ENCODE measurements around the gene CD93.

The CD93 gene

GRCh38 chr20:23071398-23071797, 14.7 kb downstream of the CD93 start:
- ATAC-seq, result no peak
- TF ChIP-seq ZNF70 (CRISPR knock-in tag; IDR thresholded peaks at IDR 0.05), result no peak
- no peak for TF ChIP-seq ISL1 (CRISPR knock-in tag; IDR thresholded peaks at IDR 0.05)
- no peak for TF ChIP-seq PPARA (CRISPR knock-in tag; IDR thresholded peaks at IDR 0.05; ENCODE audit: borderline replicate concordance)
- no peak for TF ChIP-seq ZC3H10 (CRISPR knock-in tag; IDR thresholded peaks at IDR 0.05)
- no peak for TF ChIP-seq CREB5 (CRISPR knock-in tag; IDR thresholded peaks at IDR 0.05; ENCODE audit: low read depth)

GRCh38 chr20:23069108-23069507, 17.0 kb downstream of the CD93 start:
- no peak for ATAC-seq
- TF ChIP-seq ZC3H10 (CRISPR knock-in tag; IDR thresholded peaks at IDR 0.05), result no peak
- TF ChIP-seq BACH2 (CRISPR knock-in tag; IDR thresholded peaks at IDR 0.05; ENCODE audit: borderline replicate concordance), result no peak
- TF ChIP-seq TCF4 (CRISPR knock-in tag; IDR thresholded peaks at IDR 0.05; ENCODE audit: borderline replicate concordance), result no peak
- TF ChIP-seq CREB5 (CRISPR knock-in tag; IDR thresholded peaks at IDR 0.05; ENCODE audit: low read depth), result no peak
- TF ChIP-seq ARNTL (CRISPR knock-in tag; IDR thresholded peaks at IDR 0.05; ENCODE audit: borderline replicate concordance, low read depth), result no peak
- no peak for TF ChIP-seq ZNF8 (CRISPR knock-in tag; IDR thresholded peaks at IDR 0.05)
- no peak for TF ChIP-seq GLIS3 (CRISPR knock-in tag; IDR thresholded peaks at IDR 0.05)
- no peak for TF ChIP-seq ZNF565 (CRISPR knock-in tag; conservative IDR thresholded peaks at IDR 0.05; ENCODE audit: low read depth)
- no peak for TF ChIP-seq SNAI2 (CRISPR knock-in tag; IDR thresholded peaks at IDR 0.05)
- no peak for TF ChIP-seq OSR1 (CRISPR knock-in tag; IDR thresholded peaks at IDR 0.05)
- TF ChIP-seq PPARA (CRISPR knock-in tag; IDR thresholded peaks at IDR 0.05; ENCODE audit: borderline replicate concordance), result no peak
- no peak for TF ChIP-seq POU6F1 (CRISPR knock-in tag; IDR thresholded peaks at IDR 0.05; ENCODE audit: borderline replicate concordance, low read depth)
- TF ChIP-seq TOX (CRISPR knock-in tag; IDR thresholded peaks at IDR 0.05; ENCODE audit: borderline replicate concordance), result no peak
- TF ChIP-seq CSDC2 (CRISPR knock-in tag; IDR thresholded peaks at IDR 0.05), result no peak
- TF ChIP-seq RARB (CRISPR knock-in tag; IDR thresholded peaks at IDR 0.05), result no peak
- no peak for TF ChIP-seq ZNF70 (CRISPR knock-in tag; IDR thresholded peaks at IDR 0.05)

GRCh38 chr20:23068283-23068682, 17.8 kb downstream of the CD93 start:
- no peak for TF ChIP-seq ESRRG (CRISPR knock-in tag; IDR thresholded peaks at IDR 0.05)
- no peak for TF ChIP-seq PPARA (CRISPR knock-in tag; IDR thresholded peaks at IDR 0.05; ENCODE audit: borderline replicate concordance)
- TF ChIP-seq CSDC2 (CRISPR knock-in tag; IDR thresholded peaks at IDR 0.05), result no peak
- TF ChIP-seq ZNF70 (CRISPR knock-in tag; IDR thresholded peaks at IDR 0.05), result no peak
- no peak for TF ChIP-seq TCF4 (CRISPR knock-in tag; IDR thresholded peaks at IDR 0.05; ENCODE audit: borderline replicate concordance)
- TF ChIP-seq ZNF8 (CRISPR knock-in tag; IDR thresholded peaks at IDR 0.05), result no peak
- TF ChIP-seq BACH2 (CRISPR knock-in tag; IDR thresholded peaks at IDR 0.05; ENCODE audit: borderline replicate concordance), result no peak
- TF ChIP-seq RARB (CRISPR knock-in tag; IDR thresholded peaks at IDR 0.05), result no peak
- no peak for TF ChIP-seq POU6F1 (CRISPR knock-in tag; IDR thresholded peaks at IDR 0.05; ENCODE audit: borderline replicate concordance, low read depth)
- TF ChIP-seq OSR1 (CRISPR knock-in tag; IDR thresholded peaks at IDR 0.05), result no peak
- TF ChIP-seq ISL1 (CRISPR knock-in tag; IDR thresholded peaks at IDR 0.05), result no peak
- ATAC-seq, result no peak

GRCh38 chr20:23066772-23067171, 19.4 kb downstream of the CD93 start:
- no peak for ATAC-seq
- TF ChIP-seq PATZ1 (CRISPR knock-in tag; IDR thresholded peaks at IDR 0.05; ENCODE audit: borderline replicate concordance), result no peak
- TF ChIP-seq TCF4 (CRISPR knock-in tag; IDR thresholded peaks at IDR 0.05; ENCODE audit: borderline replicate concordance), result no peak
- TF ChIP-seq ARNTL (CRISPR knock-in tag; IDR thresholded peaks at IDR 0.05; ENCODE audit: borderline replicate concordance, low read depth), result no peak
- TF ChIP-seq GLIS3 (CRISPR knock-in tag; IDR thresholded peaks at IDR 0.05), result no peak
- no peak for TF ChIP-seq ZFP30 (CRISPR knock-in tag; IDR thresholded peaks at IDR 0.05)
- TF ChIP-seq TOX (CRISPR knock-in tag; IDR thresholded peaks at IDR 0.05; ENCODE audit: borderline replicate concordance), result no peak
- TF ChIP-seq ZNF8 (CRISPR knock-in tag; IDR thresholded peaks at IDR 0.05), result no peak
- TF ChIP-seq PPARA (CRISPR knock-in tag; IDR thresholded peaks at IDR 0.05; ENCODE audit: borderline replicate concordance), result no peak
- TF ChIP-seq TSHZ2 (CRISPR knock-in tag; IDR thresholded peaks at IDR 0.05), result no peak
- no peak for TF ChIP-seq ZC3H10 (CRISPR knock-in tag; IDR thresholded peaks at IDR 0.05)
- no peak for TF ChIP-seq SNAI2 (CRISPR knock-in tag; IDR thresholded peaks at IDR 0.05)
- no peak for TF ChIP-seq OSR1 (CRISPR knock-in tag; IDR thresholded peaks at IDR 0.05)
- TF ChIP-seq RARB (CRISPR knock-in tag; IDR thresholded peaks at IDR 0.05), result no peak
- TF ChIP-seq ZNF565 (CRISPR knock-in tag; conservative IDR thresholded peaks at IDR 0.05; ENCODE audit: low read depth), result no peak
- TF ChIP-seq ESRRG (CRISPR knock-in tag; IDR thresholded peaks at IDR 0.05), result no peak
- TF ChIP-seq BACH2 (CRISPR knock-in tag; IDR thresholded peaks at IDR 0.05; ENCODE audit: borderline replicate concordance), result no peak
- no peak for TF ChIP-seq CREB5 (CRISPR knock-in tag; IDR thresholded peaks at IDR 0.05; ENCODE audit: low read depth)
